HG03135 (cell line): ENCODE measurements around the gene TPM2.

Experiments used
- ATAC-seq: cut with Tn5 transposase; IDR thresholded peaks from one replicate; pipeline ENCODE4 v1.9.1; 2021; ENCODE audit warnings: mild to moderate bottlenecking, moderate library complexity; ENCODE audit not compliant: unreplicated experiment

The TPM2 gene

DNA sequence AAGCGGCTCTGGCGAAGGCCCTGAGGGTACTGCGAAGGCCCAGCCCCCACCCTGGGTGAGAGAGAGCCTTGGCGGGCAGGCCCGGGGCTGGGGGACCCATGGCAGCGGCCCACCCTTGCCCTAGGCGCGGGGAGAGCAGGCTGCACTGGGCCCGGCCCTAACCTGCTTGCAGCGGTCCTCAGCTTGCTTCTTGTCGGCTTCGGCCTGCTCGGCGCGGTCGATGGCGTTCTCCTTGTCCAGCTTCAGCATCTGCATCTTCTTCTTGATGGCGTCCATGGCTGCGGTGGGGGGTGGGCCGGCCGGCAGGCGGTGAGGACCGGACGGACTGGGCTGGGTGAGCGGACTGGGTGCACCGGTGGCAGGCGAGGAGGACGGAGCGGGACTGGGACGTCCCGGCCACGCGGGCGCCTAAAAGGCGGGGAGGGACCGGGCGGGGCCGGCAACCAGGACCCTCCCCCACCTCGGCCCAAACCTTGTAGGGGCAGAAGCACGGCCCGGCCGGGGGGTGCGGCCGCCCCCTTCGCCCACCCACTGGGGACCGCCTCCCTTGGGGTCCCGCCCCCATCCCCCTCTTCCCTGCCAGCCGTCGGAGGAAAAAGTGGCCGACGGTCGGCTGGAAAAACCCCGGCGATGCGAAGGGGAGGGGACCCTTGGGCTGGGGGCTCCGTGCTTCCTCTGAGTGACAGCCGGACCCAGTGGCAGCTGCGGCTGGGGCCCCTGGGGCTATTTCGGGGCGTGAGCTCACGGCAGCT, at the start of gene TPM2:
TSS of gene TPM2 (minus strand) at position 384 of the 752 bp plus-strand sequence. CDS start at position 276, 108 bp downstream.
- ATAC-seq, result no peak

DNA sequence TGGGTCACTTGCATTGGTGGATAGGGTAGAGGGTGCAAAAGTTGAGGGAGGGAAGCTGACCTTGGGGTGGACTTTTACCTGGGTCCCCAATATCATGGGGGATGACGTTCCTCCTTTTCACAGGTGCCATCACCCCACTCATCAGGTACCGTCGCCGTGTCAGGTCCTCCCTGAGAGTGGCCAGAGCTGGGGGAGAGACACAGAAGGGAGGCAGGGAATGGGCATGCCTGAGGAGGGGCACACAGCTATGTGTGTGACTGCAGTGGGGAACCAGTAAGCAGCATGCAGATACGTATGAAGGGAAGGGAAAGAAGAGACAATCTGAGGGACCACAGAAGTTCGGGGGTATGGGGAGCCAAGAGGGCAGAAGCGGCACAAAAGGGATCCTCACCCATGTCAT, 49.2 kb upstream of the TPM2 start:
- ATAC-seq, result no peak

DNA sequence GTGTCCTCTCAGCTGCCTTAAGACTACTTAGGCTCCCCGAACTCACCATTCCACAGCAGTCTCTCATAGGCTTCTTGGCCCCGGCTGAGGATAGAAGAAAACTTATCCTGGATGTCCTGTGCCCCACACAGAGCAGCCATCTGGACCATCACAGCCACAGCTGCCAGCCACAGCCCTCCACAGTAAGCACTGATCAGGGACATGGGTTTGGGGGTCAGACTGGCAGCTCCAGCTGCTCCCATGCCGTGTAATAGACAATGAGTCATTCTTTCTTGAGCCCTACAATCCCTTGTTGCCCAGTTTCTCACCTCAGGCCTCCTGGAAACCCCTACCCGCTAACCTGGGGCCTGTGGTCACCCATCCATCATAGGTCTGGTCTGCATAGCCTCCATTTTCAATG, 48.5 kb upstream of the TPM2 start:
- ATAC-seq, result no peak

DNA sequence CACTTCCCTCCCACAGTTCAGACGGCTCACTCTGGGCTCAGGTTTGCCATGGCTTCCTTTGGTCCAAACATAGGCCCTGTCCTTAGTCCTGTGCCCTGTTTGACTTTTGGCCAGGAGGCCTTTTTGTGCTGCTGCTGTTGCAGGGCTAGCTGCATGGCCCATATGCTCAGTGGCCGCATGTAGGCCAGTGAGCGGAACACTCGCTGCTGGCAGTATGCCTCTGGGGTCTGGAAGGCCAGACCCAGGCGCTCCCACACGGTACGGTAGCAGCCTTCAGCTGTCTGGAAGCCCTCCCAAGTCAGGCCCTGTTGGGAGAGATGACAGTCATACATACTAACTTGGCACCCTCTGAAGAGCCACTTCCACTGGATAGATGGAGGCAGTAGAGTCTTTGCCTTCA, 47.4 kb upstream of the TPM2 start:
- no peak for ATAC-seq

DNA sequence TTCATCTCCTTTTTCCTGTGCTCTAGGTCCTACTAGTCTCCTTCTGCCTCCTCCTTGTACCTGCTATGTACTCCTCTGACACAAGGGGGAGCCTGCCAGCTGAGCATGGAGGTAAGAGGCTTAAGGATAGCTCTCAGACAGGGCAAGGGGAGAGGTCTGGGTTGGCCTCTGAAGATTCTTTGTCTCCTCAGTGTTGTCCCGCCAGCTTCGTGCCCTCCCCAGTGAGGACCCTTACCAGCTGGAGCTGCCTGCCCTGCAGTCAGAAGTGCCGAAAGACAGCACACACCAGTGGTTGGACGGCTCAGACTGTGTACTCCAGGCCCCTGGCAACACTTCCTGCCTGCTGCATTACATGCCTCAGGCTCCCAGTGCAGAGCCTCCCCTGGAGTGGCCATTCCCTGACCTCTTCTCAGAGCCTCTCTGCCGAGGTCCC, 46.5 kb upstream of the TPM2 start:
- ATAC-seq, result no peak

DNA sequence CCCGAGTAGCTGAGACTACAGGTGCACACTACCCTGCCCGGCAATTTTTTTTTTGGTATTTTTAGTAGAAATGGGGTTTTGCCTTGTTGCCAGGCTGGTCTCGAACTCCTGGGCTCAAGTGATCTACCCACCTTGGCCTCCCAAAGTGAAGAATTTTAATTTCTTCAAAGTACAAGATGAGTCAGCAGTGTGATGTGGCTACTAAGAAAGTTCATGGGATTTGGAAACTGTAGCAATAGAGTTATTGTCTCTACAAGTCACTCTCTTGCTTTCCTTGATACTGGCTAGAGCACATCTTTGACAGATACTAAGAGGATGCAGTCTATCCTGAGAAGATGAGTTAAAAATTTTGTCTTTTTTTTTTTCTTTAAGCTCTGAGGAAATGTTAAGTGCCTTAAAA, 44.4 kb upstream of the TPM2 start:
- no peak for ATAC-seq

DNA sequence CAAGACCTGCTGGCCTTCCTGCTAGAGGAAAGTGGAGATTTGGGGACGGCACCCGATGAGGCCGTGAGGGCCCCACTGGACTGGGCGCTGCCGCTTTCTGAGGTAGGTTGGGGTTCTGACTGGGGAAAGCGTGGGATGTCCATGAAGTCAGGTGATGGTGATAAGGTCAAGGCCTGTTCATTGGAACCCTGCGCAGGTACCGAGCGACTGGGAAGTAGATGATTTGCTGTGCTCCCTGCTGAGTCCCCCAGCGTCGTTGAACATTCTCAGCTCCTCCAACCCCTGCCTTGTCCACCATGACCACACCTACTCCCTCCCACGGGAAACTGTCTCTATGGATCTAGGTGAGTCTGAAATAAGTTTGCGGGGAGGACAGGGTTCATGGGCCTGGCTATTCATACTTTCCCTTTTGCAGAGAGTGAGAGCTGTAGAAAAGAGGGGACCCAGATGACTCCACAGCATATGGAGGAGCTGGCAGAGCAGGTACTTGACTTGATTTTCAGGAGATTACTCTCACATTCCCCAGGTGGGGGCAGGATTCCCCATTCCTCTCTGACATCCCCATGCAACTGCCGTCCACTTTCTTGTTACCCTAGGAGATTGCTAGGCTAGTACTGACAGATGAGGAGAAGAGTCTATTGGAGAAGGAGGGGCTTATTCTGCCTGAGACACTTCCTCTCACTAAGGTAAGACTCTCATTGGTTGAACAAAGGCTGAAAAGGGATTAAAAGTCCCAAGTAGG, 43.2 kb upstream of the TPM2 start:
- peak; percentile 7 for ATAC-seq

DNA sequence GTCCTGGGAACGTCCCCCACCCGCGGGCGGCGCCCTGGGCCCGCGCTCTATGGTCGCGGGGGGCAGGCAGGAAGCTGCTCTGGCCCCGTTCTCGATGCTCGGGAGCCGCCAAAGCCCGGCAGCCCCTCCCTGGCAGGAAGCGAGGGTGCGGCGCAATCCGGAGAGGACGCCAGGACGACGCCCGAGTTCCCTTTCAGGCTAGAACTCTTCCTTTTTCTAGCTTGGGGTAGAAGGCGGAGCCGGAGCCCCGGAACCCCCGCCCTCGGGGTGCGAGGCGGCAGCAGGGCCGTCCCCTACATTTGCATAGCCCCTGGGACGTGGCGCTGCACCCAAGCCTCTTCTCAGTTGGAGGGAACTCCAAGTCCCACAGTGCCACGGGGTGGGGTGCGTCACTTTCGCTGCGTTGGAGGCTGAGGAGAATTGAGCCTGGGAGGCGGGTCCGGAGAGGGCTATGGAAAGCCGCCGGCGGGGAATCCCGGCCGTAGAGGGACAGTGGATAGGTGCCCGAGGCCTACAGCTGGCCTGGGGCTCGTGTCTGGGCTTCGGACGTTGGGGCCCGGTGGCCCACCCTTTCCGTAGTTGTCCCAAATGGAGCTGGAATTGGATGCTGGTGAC, 42.6 kb upstream of the TPM2 start, which contains the start of the genes CREB3 and TLN1:
TSS of gene CREB3 (plus strand) at position 482 of the 615 bp plus-strand sequence. CDS start at position 589, 107 bp downstream.
TSS of gene TLN1 (minus strand) at position 11 of the 615 bp plus-strand sequence. CDS start 6,501 bp downstream, outside the sequence.
- ATAC-seq, result peak; percentile 76

DNA sequence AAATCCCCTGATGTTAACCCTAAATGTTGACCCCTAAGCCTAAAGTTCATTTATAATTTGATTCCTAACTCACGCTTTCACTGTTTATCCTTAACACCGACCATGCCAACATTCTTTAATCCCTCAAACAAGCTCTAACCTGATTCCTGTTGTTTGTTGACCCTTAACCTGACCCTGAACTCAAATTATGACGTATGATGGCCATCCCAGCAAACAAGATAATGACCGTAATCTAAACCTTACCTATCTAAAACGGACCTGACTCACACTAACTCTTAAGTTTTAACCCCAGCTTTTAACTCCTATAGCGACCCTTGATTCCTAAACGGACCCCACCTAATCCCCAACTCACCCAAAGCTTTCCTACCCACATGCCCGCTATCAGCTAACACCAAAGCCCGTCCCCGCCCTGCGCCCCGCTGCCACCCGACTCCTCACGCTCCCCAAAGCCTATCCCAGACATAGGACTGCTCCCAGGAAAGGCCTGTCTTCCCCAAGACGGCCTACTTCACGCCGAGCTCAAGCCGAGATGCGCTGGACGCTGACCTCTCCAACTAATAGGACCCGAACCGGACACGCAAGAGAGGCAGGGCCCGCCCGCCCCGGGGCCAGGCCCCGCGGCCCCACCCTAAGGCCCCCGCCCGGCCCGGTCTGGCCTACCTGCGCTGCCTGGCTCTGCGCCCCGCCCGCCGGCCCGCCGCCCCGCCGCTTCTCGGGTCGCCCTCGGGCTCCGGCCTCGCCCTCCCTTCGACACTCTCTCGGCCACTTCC, 41.9 kb upstream of the TPM2 start:
- ATAC-seq, result no peak

DNA sequence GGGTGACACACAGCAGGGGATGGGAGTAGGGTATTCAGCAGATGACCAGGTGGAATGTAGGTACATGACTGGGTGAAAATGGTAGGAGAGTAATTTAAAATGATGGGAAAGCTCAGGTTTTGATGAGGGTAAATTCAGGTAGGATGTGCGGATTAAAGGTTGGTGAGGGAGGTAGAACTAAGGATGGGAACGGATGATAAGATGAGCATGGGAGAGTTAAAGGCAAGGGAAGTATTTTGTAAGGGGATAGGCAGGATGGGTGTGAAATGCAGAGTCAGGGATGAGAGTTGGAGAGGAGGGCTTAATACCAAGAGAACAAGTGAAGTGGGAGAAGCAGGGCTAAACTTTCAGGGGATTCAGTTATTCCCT, 40.7 kb upstream of the TPM2 start:
- no peak for ATAC-seq

DNA sequence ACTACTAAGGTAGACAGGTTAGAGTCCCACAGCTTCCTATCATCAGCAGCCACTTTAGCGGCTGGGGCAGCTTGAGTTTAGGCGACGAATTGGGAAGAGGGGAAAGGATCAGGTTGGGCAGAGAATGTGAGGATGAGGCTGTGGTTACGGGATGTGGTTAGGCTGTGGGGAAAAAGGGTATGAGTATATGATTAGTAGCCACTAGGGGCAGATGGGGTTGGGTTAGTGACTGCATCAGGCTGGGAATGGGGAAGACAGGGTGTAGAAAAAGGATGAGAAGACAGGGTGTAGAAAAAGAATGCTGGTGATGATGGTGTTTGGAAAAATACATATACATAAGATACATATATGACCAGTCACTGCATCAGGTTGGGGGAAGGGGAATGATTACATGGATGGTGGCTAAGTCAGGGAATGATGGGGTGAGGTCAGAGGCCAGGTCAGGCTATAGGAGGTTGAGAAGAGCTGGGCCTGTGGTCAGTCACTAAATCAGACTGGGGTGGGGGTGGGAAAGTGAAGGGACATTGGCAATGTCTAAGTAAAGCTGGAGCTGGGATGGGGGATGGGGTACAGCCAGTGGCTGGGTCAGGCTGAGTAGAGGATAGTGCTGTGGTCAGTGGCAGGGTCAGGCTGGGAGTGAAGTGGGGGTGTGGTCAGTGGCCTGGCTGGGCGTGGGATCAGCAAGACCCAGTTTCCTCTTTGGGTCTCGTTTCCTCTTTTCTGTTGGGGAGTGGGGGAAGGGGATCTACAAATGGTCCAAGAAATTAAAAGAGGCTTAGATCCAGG, 40.2 kb upstream of the TPM2 start:
- ATAC-seq, result no peak

DNA sequence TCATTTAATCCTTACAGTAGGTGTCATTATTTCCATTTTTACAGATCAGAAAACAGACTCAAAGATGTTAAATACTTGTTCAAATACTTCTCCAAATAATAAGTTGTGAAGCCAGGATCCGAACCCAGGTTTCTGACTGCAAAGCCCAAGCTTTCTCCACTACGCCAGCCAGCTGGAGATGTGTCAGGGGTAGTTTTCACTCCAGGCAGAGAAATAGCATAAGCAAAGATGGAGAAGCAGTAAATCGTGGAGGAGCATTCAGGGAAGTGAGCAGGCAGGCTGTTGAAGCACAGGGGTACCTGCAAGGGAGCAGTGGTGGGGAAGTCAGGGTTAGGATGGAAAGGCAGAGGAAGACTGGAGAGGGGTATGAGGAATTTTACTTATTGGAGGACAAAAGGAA, 39.4 kb upstream of the TPM2 start:
- no peak for ATAC-seq

DNA sequence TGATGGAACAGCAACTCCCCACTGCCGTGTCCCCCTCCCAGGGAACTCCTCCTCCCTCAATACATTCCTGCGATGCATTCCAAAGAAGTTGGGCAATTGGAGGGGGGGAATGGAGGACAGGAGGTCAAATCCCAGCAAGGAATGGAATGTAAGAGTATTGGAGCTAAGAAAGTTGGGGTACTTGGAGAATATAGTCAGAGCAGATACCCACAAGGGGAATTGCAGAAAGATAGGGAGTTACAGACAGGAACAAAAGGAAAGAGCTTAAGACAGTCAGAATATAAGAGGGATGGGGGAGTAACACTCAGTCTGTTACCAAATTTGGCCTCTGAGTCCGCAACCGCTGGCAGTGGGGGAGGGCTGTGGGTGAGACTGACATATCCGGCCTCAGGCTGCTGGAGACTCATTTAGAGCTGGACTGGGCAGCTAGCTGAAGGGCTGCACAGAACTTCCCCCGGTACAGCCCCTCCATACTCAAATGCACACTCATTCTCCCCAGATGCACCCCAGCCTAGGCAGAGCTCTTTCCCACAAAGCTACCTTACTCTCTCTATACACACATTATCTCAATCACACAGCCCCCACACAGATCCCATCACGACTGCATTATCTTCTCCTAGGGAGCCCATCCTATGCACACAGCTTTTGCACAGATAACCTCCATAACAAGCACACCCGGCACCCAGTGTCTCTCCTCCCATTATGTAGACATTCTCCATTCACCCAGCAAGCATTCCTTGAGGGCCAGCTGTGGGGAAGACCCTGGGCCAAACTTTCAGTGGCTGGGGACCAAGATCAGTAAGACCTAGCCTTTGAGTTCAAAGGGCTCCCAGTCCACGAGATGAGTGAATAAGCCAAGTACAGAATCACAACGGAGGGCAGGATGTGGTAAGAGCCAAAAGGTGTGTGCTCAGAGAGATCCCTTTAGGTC, 38.6 kb upstream of the TPM2 start:
- no peak for ATAC-seq

DNA sequence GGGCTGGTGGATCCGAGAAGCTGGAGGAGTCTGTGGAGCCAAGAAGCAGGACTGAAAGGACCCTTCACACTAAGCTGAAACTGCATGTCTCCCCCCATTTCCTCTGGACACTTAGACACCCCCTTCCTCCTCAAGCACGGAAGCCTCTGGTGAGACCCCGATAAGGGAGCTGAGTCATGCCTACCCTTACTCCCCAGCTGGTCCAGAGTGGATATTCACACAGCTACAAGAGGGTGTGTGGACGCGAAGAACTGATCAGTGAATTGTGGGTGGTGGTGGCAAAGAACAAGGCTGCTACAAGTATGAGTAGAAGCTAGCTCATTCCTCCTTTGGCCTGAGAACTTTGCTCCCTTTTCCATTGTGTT, 37.9 kb upstream of the TPM2 start:
- no peak for ATAC-seq

DNA sequence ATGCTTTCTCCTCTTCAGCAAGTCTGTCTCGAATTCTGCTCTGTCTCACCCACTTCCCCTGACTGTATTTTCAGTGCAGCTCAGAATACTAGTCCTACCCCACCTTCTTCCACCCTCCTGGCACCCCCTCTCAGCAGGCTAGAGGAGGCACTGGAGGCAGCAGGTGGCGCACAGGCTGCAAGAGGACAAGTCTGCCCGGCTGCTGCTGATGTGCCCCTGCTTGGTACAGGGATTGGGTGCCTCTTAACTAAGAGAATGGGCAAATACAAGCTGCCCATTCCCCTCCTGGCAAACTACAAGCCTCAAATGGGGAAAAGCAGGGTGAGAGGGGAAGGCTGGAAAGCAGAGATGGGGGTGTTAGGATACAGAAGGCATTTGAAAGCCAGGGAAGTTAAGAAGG, 37.2 kb upstream of the TPM2 start:
- ATAC-seq, result no peak

DNA sequence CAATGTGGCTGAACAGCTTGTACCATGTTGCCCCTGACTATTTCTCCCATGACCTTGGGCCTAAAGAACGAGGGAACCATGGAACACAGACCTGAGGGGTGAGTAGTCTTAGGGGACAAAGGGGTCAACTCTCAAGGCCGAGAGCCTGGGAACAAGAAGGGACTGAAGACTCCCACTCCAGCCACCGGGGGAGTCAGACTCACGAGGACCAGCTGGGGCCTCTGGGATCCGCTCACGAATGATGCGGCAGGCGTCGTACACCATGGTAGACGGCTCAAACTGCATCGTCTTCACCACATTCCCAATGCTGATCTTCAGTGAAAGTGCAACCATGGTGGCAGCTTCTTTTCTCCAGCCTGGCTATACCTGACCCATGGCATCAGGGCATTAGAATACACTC, 35.6 kb upstream of the TPM2 start:
- no peak for ATAC-seq

DNA sequence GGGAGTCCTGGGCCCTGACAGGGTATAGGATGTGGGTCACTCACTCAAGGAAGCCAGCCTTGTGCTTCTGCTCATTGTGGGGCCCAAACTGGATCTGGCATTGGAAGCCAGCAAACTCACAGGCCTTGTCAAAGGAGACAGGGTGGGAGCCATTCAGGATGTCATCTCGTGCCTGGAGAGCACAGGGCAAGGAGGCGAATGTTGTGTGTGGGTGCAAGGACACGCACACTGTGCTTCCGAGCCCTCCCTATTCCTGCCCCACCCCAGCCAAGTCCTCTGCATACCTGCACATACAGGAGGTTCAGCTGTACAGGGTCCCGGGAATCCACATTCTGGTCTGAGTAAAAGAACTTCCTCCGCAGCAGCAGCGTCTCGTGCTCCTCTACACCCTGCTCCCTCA, 34.2 kb upstream of the TPM2 start:
- ATAC-seq, result no peak

DNA sequence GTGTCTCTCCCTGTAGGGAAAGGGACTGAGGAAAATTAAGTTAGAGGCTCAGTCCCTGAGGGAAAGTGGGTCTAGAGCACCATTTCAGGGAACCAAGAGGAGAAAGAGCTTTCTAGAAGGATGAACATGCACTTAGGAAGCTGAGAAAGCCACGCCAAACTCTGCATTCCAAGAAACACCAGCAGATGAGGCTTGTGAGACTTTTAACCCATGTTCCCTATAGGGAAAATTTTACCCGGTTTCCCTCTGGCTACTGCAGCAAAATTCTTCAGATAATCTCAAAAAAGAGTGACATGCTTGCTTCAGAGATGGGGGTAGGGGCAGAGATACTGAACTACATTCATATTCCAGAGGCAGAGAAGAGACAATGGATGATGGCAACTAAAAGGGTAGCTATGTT, 33.7 kb upstream of the TPM2 start:
- ATAC-seq, result no peak

DNA sequence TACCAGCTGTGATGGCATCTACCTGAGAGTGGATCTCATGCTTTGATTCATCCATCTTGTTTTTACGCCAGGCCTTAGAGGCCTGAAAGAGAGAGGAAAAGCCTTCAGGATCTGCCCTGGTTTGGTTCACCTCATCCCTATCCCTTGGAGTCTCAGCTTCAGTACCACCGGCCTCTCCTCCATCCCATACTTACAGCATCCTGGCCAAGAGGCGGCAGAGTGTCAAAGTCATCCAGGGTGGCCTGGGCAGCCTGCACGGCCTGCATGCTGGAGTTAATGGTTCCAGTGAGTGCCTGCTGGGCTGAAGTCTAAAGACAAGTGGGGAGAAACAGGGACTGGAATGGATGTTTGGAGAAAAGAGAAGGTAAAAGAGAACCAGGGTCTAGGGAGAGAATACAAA, 29.8 kb upstream of the TPM2 start:
- no peak for ATAC-seq
